SK-MEL-5 (cell line): ENCODE data around the gene RPL26. TPM values are rescaled to one million over a fixed set of nuclear protein-coding genes. Genes with fewer than 3 reads are reported as not detected.

Experiments used
- DNase-seq: peaks from one replicate; pipeline ENCODE4 v3.0.0-alpha.2; 2016; ENCODE audit warnings: low read depth, low spot score
- in situ Hi-C: cut with HindIII; loops from 2 replicates; pipeline ENCODE4 v1.10.0; 2016; ENCODE audit warnings: low sequenced_read_pairs, high pct_unique_total_duplicates, low pct_unique_long_range_greater_than_20kb
- polyA plus RNA-seq, 2 experiments: library from polyadenylated mRNA; depleted of rRNA; stranded (reverse); fragments of >200 nt; gene quantifications; 2 replicates each; pipeline ENCODE4 v1.2.3, GENCODE V29; 2015
- total RNA-seq: library from RNA; depleted of rRNA; stranded (reverse); fragments of >200 nt; shearing (Covaris generic); gene quantifications from 2 replicates; pipeline ENCODE4 v1.2.3, GENCODE V29; 2014; rRNA removed

RPL26 gene
- 4,937 and 5,030 TPM in 2 replicates for total RNA-seq
- polyA plus RNA-seq (2015; cell fraction: cytosol; rRNA removed), result 3,369 and 4,271 TPM in 2 replicates
- polyA plus RNA-seq (2015; cell fraction: nucleus; rRNA removed), result 748 and 803 TPM in 2 replicates

- DNase-seq, result peak; percentile 99
- in situ Hi-C loops, result no loop called here
These were observed at the start of gene RPL26 for GRCh38 chr17:8383143-8383822. RPL26 (minus strand) TSS chr17:8383193; CDS start chr17:8382310, 883 bp downstream.

GRCh38 chr17:8430966-8431365 is 48.0 kb upstream of the RPL26 start:
- DNase-seq, result no peak
- in situ Hi-C loops, result no loop called here

GRCh38 chr17:8426802-8427201 is 43.8 kb upstream of the RPL26 start:
- DNase-seq, result no peak
- in situ Hi-C loops, result no loop called here

GRCh38 chr17:8426094-8426720 is 43.2 kb upstream of the RPL26 start:
- in situ Hi-C loops, result no loop called here
- no peak for DNase-seq

- in situ Hi-C loops, result no loop called here
- DNase-seq, result no peak
These were observed 38.6 kb upstream of the RPL26 start for GRCh38 chr17:8421571-8421970.

GRCh38 chr17:8420041-8420934 is 37.3 kb upstream of the RPL26 start:
- no peak for DNase-seq

GRCh38 chr17:8419305-8419704 is 36.3 kb upstream of the RPL26 start:
- in situ Hi-C loops, result no loop called here
- DNase-seq, result no peak

More at GRCh38 chr17:8420041-8420934, 37.3 kb upstream of the RPL26 start:
- in situ Hi-C loops, result no loop called here

GRCh38 chr17:8418471-8418870 is 35.5 kb upstream of the RPL26 start:
- DNase-seq, result no peak
- in situ Hi-C loops, result no loop called here

GRCh38 chr17:8417806-8418205 is 34.8 kb upstream of the RPL26 start:
- in situ Hi-C loops, result no loop called here
- DNase-seq, result no peak

- in situ Hi-C loops, result no loop called here
- DNase-seq, result no peak
These were observed 30.9 kb upstream of the RPL26 start for GRCh38 chr17:8413938-8414337.

- no peak for DNase-seq
- in situ Hi-C loops, result no loop called here
These were observed 30.3 kb upstream of the RPL26 start for GRCh38 chr17:8413328-8413727.

GRCh38 chr17:8412089-8412488 is 29.1 kb upstream of the RPL26 start:
- DNase-seq, result no peak
- in situ Hi-C loops, result no loop called here

GRCh38 chr17:8410883-8411238 is 27.9 kb upstream of the RPL26 start:
- in situ Hi-C loops, result no loop called here
- DNase-seq, result no peak

- in situ Hi-C loops, result no loop called here
- DNase-seq, result peak; percentile 94
These were observed 27.2 kb upstream of the RPL26 start for GRCh38 chr17:8409966-8410882.

- DNase-seq, result peak; percentile 91
- in situ Hi-C loops, result no loop called here
These were observed 25.4 kb upstream of the RPL26 start for GRCh38 chr17:8408371-8408770.

- in situ Hi-C loops, result no loop called here
- DNase-seq, result no peak
These were observed 23.2 kb upstream of the RPL26 start for GRCh38 chr17:8406174-8406573.

GRCh38 chr17:8405499-8406016 is 22.6 kb upstream of the RPL26 start:
- no peak for DNase-seq
- in situ Hi-C loops, result no loop called here
